IPS DF 6.9 (cell line): ENCODE measurements around the gene OOSP1.
A peak's percentile ranks its signal among the peaks of the same experiment; 100 is the strongest.
"Not testable (repeated sequence)": the region's sequence is repeated elsewhere in the genome, so short reads cannot be mapped to it uniquely, and the experiment has no call there.

Experiments used
- DNase-seq: peaks from one replicate; pipeline ENCODE4 v3.0.0-alpha.2; 2013; ENCODE audit warnings: low read depth, low spot score
- H3K27ac ChIP-seq: one replicate; pipeline ENCODE4 v1.5.1; 2013; ENCODE audit warnings: low read length, control low read depth
- H3K27me3 ChIP-seq: 2 replicates; pipeline ENCODE4 v1.6.1; 2013; ENCODE audit warnings: mild to moderate bottlenecking, low read length; ENCODE audit not compliant: control insufficient read depth, insufficient read depth
- H3K36me3 ChIP-seq: 2 replicates; pipeline ENCODE4 v1.6.1; 2013; ENCODE audit warnings: low read length; ENCODE audit not compliant: control insufficient read depth, insufficient read depth
- H3K4me1 ChIP-seq: 2 replicates; pipeline ENCODE4 v1.6.1; 2013; ENCODE audit warnings: low read length; ENCODE audit not compliant: control insufficient read depth, insufficient read depth
- H3K4me3 ChIP-seq: 2 replicates; pipeline ENCODE4 v1.5.1; 2013; ENCODE audit warnings: mild to moderate bottlenecking, low read length
- H3K9me3 ChIP-seq: 2 replicates; pipeline ENCODE4 v1.6.1; 2013; ENCODE audit warnings: low read length, inconsistent platforms; ENCODE audit not compliant: control insufficient read depth, insufficient read depth
- WGBS: extraction: QIAGEN DNeasy Blood & Tissue Kit; methylation state at CpG from one replicate; pipeline ENCODE4 v1.1.7; 2013; ENCODE audit warnings: mixed read lengths, missing lambda C conversion rate; ENCODE audit not compliant: insufficient read length, insufficient coverage; 5-methylcytosine and 5-hydroxymethylcytosine counted together

OOSP1 gene

GRCh38 chr11:59938132-59938531, at the start of gene OOSP1:
Gene OOSP1 (plus strand): TSS chr11:59938432. CDS start chr11:59938455, 23 bp downstream.
- no peaks in the 10 kb centered on the region for H3K4me1 ChIP-seq
- DNase-seq: no peak
- no CpG with 5 or more reads among the region's 2 CpGs for WGBS
- H3K9me3 ChIP-seq: no peaks in the 10 kb centered on the region
- H3K36me3 ChIP-seq: no peaks in the 10 kb centered on the region
- H3K4me3 ChIP-seq: no peak within 1 kb of the TSS
- H3K27ac ChIP-seq: no peak within 1 kb of the TSS
- no peaks in the 10 kb centered on the region for H3K27me3 ChIP-seq

- DNase-seq: no peak
- Histone ChIP-seq H3K4me1 (peaks cover 2% of the 10 kb centered on the region; the same call in 1 of the 2 replicates), H3K36me3 (no peaks in the 10 kb centered on the region), H3K27ac (no peak overlapping the region), H3K27me3 (no peaks in the 10 kb centered on the region), H3K4me3 (no peak overlapping the region), H3K9me3 (no peaks in the 10 kb centered on the region)
- WGBS: no CpG with 5 or more reads among the region's 4 CpGs
These were observed 46.5 kb upstream of the OOSP1 start for GRCh38 chr11:59891781-59892181.

DNA sequence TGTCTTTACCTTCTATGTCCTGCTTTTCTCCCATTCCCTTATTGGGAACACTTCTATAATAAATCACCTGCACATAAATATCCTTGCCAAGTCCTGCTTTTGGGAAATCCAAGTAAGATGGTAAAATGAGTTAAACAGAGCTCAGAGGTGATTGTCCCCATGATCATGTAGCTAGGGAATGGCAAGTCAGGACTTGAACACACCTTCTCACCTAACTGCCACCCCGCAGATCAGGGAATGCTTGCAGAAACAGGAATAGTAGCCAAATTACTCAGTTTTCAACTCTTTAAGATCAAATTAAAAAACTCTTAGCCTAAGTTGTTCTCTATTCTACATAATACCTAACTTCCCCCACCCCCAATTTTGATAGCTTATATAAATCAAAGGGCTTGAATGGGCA, 43.6 kb upstream of the OOSP1 start:
- DNase-seq: no peak
- H3K9me3 ChIP-seq: no peaks in the 10 kb centered on the region
- H3K27ac ChIP-seq: no peak overlapping the region
- no peaks in the 10 kb centered on the region for H3K27me3 ChIP-seq
- no CpG with 5 or more reads among the region's 1 CpG for WGBS
- peaks cover 2% of the 10 kb centered on the region; the same call in 1 of the 2 replicates for H3K4me1 ChIP-seq
- no peak overlapping the region for H3K4me3 ChIP-seq
- H3K36me3 ChIP-seq: no peaks in the 10 kb centered on the region

GRCh38 chr11:59898046-59898445, 40.2 kb upstream of the OOSP1 start:
- H3K9me3 ChIP-seq: no peaks in the 10 kb centered on the region
- no CpG with 5 or more reads among the region's 31 CpGs for WGBS
- H3K27me3 ChIP-seq: no peaks in the 10 kb centered on the region
- H3K4me3 ChIP-seq: no peak overlapping the region
- no peaks in the 10 kb centered on the region for H3K36me3 ChIP-seq
- H3K4me1 ChIP-seq: no peaks in the 10 kb centered on the region
- H3K27ac ChIP-seq: no peak overlapping the region
- DNase-seq: no peak

DNA sequence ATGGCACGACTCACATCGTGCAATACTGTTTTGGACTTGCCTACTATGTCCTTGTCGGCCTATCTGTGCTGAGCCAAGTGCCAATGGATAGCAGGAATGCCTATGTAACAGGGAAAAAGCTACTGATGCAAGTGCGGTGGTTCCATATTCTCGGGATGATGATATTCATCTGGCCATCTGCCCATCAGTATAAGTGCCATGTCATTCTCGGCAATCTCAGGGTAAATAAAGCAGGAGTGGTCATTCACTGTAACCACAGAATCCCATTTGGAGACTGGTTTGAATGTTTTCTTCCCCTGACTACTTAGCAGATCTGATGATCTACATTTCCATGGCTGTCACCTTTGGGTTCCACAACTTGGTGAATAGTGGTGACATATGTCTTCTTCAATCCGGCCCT, 39.6 kb upstream of the OOSP1 start:
- H3K36me3 ChIP-seq: no peaks in the 10 kb centered on the region
- H3K4me3 ChIP-seq: no peak overlapping the region
- H3K27ac ChIP-seq: no peak overlapping the region
- no peaks in the 10 kb centered on the region for H3K4me1 ChIP-seq
- no CpG with 5 or more reads among the region's 7 CpGs for WGBS
- DNase-seq: no peak
- no peaks in the 10 kb centered on the region for H3K9me3 ChIP-seq
- no peaks in the 10 kb centered on the region for H3K27me3 ChIP-seq

DNA sequence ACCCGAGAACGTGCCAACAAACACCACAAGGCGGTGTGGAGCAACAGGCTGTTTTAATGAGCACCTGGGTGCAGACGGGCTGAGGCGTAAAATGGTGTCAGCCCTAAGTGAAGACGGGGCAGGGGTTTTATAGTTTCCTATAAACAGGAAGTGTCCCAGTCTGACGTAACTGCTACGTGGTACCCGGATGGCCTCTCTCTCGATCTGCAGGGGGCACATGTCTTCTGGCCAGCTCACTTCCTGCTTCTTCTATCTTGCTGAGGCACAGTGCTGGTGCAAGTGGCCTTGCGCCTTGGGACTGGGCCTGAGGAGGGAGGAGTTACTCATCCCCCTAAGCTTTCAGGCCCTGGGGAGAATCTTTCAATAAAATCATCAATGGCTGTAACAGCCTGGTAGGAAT, 38.7 kb upstream of the OOSP1 start:
- no CpG with 5 or more reads among the region's 11 CpGs for WGBS
- Histone ChIP-seq H3K9me3 (no peaks in the 10 kb centered on the region), H3K4me3 (no peak overlapping the region), H3K36me3 (no peaks in the 10 kb centered on the region), H3K27ac (no peak overlapping the region), H3K4me1 (no peaks in the 10 kb centered on the region), H3K27me3 (no peaks in the 10 kb centered on the region)
- no peak for DNase-seq

DNA sequence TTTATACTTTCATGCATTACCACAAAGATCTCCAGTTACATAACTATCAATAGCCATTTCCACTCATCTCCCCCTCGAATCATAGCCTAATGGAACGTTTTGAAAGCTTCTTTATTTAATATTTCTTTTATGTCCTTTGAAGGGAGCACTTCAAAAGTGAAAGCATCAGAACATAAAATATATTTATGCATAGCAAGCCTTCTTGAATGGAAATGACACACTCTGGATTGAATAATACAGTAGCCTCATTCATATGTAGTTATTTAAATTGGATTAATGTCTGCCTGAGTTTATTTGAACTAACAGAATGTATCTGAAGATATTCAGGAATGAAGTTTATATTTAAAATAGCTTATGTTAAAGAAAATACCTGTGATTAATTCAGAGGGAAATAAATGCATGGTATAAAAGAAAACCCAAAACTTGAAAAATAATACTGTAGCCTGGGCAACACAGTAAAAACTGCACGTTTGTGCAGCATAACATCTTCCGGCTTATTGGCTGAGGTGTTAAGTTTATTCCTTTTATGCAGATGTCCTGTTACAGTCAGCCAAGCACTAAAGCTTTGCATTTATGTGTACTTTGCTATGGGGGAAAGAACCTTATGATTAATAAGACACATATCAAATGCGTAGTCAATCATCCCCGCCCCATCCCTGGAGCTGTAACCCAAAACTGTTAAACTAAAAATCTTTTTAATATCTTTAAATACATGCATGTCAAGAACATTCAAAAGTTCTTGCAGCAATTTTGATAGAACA, 37.7 kb upstream of the OOSP1 start:
- Histone ChIP-seq H3K4me1 (no peaks in the 10 kb centered on the region), H3K27me3 (no peaks in the 10 kb centered on the region), H3K27ac (no peak overlapping the region), H3K9me3 (no peaks in the 10 kb centered on the region), H3K36me3 (no peaks in the 10 kb centered on the region), H3K4me3 (no peak overlapping the region)
- DNase-seq: no peak
- no CpG with 5 or more reads among the region's 6 CpGs for WGBS

DNA sequence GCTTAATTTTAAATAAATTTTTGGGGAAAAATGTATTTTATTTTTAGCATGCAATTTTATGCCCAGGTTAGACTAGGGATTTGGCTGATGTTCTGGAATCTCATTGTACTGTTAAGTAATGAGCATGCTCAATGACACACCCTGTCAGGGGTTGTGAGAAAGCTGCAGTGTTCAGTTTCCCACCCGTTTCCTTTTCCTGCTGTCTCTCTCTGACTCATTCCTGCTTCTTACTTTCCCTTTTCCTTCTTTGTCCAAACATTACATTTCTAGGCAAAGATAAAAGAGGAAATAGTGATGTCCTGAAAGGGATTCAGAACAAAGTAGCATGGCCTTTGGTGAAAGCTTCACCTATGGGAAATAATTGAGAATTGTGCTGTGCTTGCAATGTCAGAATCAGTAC, 36.9 kb upstream of the OOSP1 start:
- WGBS: no CpG with 5 or more reads among the region's 1 CpG
- H3K4me1 ChIP-seq: no peaks in the 10 kb centered on the region
- H3K9me3 ChIP-seq: no peaks in the 10 kb centered on the region
- H3K27ac ChIP-seq: no peak overlapping the region
- no peak overlapping the region for H3K4me3 ChIP-seq
- no peaks in the 10 kb centered on the region for H3K36me3 ChIP-seq
- no peak for DNase-seq
- no peaks in the 10 kb centered on the region for H3K27me3 ChIP-seq

- not testable (repeated sequence) for H3K4me3 ChIP-seq, H3K36me3 ChIP-seq, H3K27ac ChIP-seq, H3K27me3 ChIP-seq, H3K4me1 ChIP-seq, DNase-seq, H3K9me3 ChIP-seq
- no CpG with 5 or more reads among the region's 2 CpGs for WGBS
These were observed 34.7 kb upstream of the OOSP1 start for GRCh38 chr11:59903569-59903968.

DNA sequence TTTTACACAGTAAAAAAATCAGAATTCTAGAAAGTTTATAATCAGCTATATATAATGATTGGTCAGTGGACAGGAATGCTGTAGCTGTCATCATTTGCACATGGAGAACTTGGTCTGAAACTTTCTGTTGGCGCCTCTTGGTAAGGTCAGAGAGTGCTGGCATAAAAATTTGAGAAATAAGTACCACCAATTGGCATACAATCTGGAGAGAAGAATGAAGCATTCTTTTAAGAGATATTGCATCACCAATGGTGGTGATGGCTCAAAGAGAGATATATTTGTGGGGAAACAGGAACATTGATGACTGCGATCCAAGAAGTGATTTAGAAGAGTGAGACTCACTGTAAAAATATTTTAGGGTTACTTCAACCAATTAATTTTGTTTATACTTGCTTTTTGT, 19.8 kb upstream of the OOSP1 start:
- H3K27ac ChIP-seq: no peak overlapping the region
- no peak overlapping the region for H3K4me3 ChIP-seq
- H3K9me3 ChIP-seq: peaks cover 2% of the 10 kb centered on the region; the same call in 1 of the 2 replicates
- H3K4me1 ChIP-seq: no peaks in the 10 kb centered on the region
- no peaks in the 10 kb centered on the region for H3K36me3 ChIP-seq
- no peaks in the 10 kb centered on the region for H3K27me3 ChIP-seq
- DNase-seq: no peak
- WGBS: no CpG with 5 or more reads among the region's 2 CpGs

- Histone ChIP-seq H3K27me3 (no peaks in the 10 kb centered on the region), H3K4me1 (no peaks in the 10 kb centered on the region), H3K27ac (no peak overlapping the region), H3K36me3 (no peaks in the 10 kb centered on the region), H3K4me3 (no peak overlapping the region), H3K9me3 (peaks cover 2% of the 10 kb centered on the region; the same call in 1 of the 2 replicates)
- WGBS: no CpG with 5 or more reads among the region's 3 CpGs
- peak; percentile 4 for DNase-seq
These were observed 19.1 kb upstream of the OOSP1 start for GRCh38 chr11:59918987-59919589.
